ENCODE results near the gene VARS1.
A peak's percentile ranks its signal among the peaks of the same experiment; 100 is the strongest.

VARS1 gene

DNA sequence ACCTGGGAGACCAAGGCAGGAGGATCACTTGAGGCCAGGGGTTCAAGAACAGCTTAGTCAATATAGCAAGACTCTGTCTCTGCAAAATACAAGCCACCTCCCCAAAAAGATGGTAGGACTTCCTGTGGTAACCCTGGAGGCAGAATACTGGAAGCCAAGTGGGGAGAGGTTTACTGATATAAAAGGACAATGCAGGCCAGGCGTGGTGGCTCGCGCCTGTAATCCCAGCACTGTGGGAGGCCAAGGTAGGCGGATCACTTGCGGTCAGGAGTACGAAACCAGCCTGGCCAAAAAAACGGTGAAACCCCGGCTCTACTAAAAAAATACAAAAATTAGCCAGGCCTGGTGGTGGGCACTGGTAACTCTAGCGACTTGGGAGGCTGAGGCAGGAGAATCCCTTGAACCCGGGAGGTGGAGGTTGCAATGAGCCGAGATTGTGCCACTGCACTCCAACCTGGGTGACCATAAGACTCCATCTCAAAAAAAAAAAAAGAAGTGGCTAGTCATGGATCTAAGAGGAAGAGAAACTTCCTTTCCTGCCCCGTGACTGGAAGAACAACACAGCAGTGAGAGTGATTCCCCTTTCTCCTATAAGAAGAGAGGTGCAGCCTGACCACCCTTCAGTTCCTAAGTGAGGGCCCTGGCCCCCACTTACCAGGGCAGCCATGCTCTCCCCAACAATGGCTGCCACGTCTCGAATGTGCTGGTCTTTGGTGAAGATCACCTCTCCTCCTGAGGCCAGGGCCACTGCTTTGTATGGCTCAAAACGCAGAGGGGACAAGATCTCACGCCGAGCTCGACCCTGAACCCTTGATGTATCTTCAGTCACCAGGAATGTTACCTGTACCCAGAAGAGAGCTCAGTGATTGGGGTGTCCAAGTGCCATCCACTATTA is 26.9 kb downstream of the VARS1 start:
- no peak for DNase-seq

DNA sequence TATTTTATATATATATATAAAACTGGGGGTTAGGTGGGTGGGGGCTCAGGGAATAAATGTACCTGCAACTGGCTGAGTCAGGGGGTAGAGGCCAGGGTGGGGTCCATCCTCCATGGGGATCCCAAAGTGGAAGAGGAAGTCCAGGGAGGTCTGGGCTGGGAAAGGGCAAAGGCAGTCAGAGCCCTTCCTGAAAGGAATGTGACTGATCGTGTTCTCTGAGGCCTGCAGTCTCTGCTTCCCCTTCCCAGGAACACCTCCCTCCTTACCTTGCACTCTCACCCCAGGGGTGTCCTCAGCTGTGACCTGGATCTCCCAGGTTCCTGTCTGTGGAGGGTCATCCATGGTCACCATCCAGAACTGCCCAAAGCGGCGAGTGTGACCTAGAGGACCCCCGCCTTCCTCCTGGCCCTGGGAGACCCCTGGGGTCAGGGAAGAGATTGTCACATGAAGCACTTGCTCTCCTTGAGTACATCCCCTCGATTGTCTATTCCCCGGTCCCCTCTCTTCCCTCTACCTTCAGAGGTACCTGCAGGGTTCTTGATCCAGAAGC is 28.4 kb downstream of the VARS1 start:
- no peak for DNase-seq

DNA sequence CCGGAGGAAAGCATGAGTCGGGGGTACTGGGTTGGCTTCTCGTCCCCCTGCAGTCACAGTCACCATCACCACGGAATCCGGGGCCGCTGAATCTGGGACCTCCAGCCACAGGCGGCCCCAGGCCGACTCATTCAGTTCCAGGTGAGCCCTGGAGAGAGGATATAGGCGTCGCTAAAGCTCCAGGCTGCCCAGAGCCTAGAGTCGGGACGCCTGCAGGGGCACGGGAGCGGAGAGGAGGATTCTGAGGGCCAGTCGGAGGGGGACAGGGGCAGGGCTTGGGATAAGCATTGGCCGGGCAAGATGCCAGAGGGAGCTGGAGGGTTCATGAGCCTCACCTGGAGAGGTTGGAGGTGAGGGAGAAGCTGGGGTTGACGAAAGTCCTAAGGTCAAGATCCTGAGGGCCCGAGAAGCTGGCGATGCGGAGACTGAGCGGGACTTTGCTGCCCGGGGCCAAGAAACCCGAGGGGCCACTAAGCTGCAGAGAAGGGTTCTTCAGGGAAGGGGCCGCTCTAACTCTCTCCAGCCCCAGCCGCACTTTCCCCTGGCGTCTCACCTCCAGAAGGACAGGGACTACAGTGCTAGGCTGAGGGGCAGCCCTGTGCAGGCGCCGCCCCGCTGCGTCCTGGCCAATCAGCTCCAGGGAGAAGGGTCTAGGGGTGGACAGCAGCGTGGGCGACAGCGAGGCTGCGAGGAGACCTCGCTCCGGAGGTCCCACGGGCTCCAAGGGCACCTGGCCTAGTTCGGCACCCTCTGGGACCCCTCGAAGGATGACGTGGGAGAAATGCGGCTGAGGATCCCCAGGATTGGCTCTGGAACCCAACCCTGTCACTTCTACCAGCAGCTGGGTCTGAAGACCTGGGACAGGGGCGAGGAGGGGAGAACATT is 29.4 kb downstream of the VARS1 start:
- no peak for DNase-seq

DNA sequence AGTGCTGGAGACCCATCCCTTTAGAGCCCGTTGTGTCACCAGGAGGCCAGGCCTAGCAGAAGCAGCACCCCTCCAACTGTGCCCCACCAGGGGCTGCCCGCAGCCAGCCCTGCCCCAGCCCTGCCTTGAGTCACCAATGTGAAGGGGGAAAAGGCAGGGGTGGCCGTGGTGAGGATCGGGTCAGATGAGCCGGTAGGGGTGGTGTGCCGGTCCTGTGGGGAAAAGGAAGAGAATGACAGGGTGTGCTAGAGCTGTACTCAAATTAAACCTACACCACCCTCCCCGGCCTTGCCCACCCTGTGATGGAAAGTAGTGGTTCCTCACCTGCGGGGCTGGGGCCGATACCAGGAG is 30.0 kb downstream of the VARS1 start:
- no peak for DNase-seq

DNA sequence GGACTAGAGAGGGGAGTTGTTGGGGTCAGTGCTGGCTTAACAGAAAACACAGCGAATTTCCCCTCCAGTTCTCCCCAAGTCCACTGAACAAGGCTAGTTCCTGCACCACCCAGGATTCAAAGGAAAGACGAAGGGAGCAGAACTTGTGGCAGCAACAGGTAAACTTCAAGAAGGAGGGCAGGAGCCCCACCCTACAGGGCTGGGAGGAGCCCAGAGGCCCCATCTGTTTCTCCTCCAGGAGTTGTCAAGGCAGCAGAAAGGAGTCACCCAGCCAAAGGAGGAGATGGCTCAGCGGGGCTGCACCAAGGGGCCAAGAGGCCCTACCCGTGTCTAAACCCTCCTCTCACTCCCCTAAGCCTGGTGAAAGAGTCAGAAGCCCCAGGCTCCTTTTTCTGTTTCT is 31.4 kb downstream of the VARS1 start:
- DNase-seq = no peak

DNA sequence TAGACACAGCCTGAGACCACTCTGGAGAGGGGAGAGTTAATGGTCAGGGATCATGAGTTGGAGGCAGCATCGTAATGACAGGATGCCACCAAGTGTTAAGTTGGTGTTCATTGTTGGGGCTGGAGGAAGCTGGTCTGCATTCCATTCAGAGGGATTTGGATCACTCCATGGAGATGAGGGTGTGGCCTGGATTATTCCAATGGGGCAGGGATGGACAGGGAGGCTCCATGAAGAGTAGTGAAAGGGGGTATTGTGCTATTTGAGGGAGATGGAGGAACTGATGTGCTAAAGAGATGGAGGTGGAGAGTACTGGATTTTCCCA is 32.0 kb downstream of the VARS1 start:
- no peak for DNase-seq

DNA sequence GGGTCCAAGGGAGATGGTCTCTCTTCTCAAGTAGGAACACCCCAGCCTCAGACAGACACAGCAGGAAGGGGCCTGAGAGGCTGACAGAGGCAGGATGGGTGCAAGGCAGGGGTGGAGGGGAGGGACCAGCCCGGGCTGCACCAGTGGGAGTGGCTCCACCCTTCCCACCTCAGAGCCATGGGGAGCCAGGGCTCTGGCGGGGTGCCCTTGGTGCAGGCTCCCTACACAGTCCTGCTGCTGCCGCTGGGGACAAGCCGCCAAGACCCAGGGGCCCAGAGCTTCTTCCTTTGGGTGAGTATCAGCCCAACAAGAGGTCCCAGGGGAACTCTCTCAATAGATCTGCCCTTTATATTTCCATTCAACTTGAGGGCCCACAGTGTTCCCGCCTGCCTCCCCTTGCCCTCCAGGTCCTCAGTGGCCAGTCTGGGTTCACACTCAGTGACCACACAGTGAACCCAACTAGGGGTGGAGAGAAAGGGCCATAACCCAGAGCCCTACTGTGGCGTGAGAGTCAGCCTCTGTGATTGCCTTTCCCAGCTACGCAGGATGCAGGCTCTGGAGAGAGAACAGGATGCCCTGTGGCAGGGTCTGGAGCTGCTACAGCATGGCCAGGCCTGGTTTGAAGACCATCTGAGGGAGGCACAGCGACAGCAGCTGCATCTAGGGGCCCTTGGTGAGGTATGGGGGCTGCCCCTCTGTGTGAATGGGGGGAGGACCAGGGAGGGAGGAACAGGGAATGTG is 32.5 kb downstream of the VARS1 start:
- DNase-seq = no peak

DNA sequence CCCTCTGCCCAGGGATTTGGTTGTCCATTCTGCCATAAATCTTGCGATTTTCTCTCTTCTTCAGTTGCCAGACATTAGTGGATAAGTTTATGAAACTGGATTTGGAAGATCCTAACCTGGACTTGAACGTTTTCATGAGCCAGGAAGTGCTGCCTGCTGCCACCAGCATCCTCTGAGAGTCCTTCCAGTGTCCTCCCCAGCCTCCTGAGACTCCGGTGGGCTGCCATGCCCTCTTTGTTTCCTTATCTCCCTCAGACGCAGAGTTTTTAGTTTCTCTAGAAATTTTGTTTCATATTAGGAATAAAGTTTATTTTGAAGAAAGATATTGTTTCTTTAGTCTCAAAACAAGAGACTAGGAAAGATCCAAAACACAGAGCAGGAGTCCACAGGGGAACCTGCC is 33.2 kb downstream of the VARS1 start, which contains the start of gene SAPCD1:
Gene SAPCD1 (plus strand): TSS at position 301 of the 400 bp plus-strand sequence. CDS start 399 bp downstream, outside the sequence.
- DNase-seq = no peak

DNA sequence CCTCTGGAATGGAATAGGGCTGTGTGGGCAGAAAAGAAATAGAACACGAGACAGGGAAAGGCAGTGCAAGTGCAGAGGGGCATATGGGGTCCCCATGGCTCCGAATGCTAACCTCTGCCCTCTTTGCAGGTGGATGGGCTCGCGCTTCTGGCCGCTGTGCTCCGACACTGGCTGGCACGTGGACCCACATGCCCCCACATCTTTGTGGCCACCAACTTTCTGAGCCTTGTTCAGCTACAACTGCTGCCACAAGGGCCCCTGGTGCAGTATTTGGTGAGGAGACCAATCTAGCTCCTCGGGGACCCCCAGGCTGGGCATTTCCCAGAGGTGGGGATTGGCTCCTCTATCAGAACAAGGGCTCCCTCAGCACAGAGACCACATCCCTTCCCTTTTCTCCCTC is 34.2 kb downstream of the VARS1 start:
- no peak for DNase-seq

DNA sequence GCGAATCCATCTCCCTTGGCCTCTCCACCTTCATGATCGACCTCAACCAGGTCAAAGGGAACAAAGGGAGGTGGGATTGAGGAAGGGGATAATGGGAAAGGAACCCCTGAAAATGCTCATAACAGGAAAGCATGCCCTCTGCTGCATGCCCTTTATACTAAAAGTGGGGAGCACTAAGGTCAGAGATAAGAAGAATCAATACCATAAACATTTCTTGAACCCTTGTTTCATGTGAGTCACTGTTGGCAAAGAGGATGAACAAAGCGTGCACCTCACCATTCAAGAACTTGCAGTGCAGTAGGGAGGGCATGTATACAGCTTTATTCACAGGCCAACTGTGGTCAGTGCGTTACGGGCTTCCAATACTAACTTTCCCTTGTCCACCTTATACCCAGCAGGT is 34.8 kb downstream of the VARS1 start:
- no peak for DNase-seq

DNA sequence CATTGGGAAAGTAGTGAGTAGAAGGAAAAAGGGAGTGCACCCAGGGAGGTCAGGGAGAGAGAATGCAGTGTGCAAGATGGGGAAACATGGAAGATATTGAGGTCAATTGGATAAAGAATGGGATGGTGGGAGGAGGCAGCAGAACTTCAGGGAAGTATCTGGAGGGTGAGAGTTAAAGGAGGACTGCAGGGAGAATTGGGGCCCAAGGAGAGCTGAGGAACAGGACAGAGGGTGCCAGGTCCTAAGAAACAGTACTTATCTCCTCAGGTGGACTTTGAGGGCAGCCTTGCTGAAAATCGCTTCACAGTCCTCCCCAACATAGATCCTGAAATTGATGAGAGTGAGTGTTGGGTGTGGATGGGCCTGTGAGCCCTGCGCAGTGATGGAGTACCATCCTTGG is 37.3 kb downstream of the VARS1 start:
- no peak for DNase-seq

DNA sequence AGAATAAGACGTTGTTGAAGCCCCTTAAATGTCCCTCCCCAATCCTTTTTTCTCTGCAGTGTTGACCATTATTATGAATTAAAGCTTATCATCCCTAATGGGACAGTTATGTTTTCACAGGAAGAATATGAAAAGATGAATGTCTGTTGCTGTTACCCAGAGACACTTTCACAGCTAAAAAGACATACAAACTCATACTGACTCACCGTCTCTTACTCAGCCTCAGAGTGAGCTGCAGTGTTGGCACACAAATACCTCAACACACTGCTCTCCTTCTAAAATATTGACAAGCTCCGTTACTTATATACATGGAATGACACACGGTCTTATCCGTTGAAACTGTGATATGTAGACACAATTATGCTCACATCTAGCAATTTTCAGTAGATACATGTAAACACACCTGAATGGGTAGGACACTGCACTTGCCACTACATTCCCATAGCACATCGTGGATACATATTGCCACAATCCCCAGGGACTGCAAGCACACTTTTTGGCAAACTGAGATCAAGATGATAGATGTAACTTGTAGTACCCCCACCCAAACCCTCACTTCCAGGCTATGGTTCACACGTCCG is 42.7 kb downstream of the VARS1 start:
- DNase-seq = peak; percentile 33

DNA sequence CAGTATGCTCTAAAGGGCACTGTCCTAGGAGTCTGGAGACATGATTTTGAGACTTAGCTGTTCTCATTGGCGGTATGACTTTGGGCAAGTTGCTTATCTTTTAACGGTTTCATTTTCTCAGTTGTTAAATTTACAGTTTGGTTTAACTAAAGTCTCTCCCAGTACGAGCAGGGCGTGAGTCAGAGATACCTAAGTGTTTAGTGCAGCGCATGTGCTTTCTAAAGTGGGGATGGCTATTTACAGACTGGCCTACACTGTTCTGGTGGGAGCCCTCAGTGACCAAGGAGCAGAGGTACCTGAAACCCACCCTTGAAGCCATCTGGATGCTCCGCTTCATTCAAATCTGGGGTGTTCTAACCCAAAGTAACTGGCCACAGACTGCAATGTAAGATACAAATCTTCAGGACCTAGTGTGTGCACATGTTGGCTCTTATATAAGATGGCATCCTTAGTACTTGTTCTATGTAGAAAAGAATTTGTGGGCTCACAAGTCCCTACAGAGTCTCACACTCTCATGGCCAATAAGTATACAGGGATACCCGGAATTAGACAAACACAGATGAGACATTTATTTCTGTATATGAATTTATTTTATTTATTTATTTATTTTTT is 45.0 kb downstream of the VARS1 start:
- no peak for DNase-seq

DNA sequence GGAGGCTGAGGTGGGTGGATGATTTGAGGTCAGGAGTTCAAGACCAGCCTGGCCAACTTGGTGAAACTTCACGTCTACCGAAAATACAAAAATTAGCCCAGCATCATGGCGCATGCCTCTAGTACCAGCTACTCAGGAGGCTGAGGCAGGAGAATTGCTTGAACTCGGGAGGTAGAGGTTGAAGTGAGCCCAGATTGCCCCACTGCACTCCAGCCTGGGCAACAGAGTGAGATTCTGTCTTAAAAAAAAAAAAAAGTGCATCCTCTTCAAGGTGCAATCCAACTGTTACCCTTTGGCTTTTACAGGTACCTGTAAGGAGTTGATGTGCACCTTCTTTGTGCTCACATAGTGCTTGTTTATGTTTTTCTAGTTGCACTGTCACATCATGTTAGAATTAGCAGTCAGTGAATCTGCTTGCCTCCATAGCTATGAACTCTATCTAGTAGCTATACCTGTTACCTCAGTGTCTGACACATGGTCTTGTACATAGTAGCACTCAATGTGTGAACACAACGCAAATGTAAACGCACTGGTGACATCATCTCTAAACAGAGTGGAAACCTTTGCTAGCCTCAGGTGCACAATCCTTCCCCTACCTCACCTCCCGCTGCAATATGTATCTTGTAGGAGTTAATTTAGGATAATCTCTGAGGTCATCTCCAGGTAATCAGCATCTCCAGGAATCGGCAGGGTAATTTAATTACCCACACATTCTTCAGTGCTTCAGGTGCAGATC is 46.1 kb downstream of the VARS1 start:
- no peak for DNase-seq
